K562 (cell line): Measurements from ENCODE around the gene RFNG. TPM values are rescaled to one million over a fixed set of nuclear protein-coding genes. Genes with fewer than 3 reads are reported as not detected.

Experiments used
- BMI1 ChIP-seq: fragments of 150-350 bp; IDR thresholded peaks from 2 replicates; pipeline ENCODE4 v1.6.1; 2014; ENCODE audit warnings: low read length
- EGR1 ChIP-seq: fragments of 450-650 bp; conservative IDR thresholded peaks from 2 replicates; pipeline ENCODE4 v1.6.1; 2017; ENCODE audit warnings: mild to moderate bottlenecking
- FOXP4 ChIP-seq: sonication (generic); formaldehyde crosslinking; IDR thresholded peaks from 2 replicates; pipeline ENCODE4 v1.8.0; 2022; ENCODE audit warnings: mild to moderate bottlenecking, missing genetic modification reagents, borderline replicate concordance
- LCOR ChIP-seq: sonication (generic); formaldehyde crosslinking; IDR thresholded peaks from 2 replicates; pipeline ENCODE4 v1.8.0; 2022; ENCODE audit warnings: mild to moderate bottlenecking, missing genetic modification reagents
- LEF1 ChIP-seq: fragments of 450-650 bp; IDR thresholded peaks from 2 replicates; pipeline ENCODE4 v1.6.1; 2016; ENCODE audit warnings: mild to moderate bottlenecking
- POLR2G ChIP-seq: fragments of 200-400 bp; formaldehyde crosslinking; IDR thresholded peaks from 2 replicates; pipeline ENCODE4 v1.6.1; 2017; ENCODE audit warnings: low read depth, mild to moderate bottlenecking, antibody characterized with exemption, low read length, moderate library complexity
- RAD21 ChIP-seq, 2 experiments: fragments of 250-450 bp in 1 of 2; fragments of 450-650 bp in 1 of 2; sonication (Bioruptor Pico) in 1 of 2; formaldehyde crosslinking in 1 of 2; IDR thresholded peaks in 1 of 2; conservative IDR thresholded peaks in 1 of 2; 2 replicates each; pipeline versions ENCODE4 v1.4.0 to v1.8.0; 2020 to 2022; ENCODE audit warnings: mild to moderate bottlenecking in 2 of 2, moderate library complexity in 1 of 2
- RCOR1 ChIP-seq, 2 experiments: IDR thresholded peaks; 2 replicates each; pipeline ENCODE4 v1.6.1; 2012; ENCODE audit warnings: low read depth in 2 of 2, low read length in 2 of 2, borderline replicate concordance in 1 of 2, improper control_type of control experiment in 1 of 2
- SMC3 ChIP-seq: conservative IDR thresholded peaks from 2 replicates; pipeline ENCODE4 v1.6.1; 2011; ENCODE audit warnings: low read depth, low read length, improper control_type of control experiment; ENCODE audit not compliant: insufficient read depth
- ZC3H8 ChIP-seq: fragments of 450-650 bp; IDR thresholded peaks from 2 replicates; pipeline ENCODE4 v1.6.1; 2017
- ZNF431 ChIP-seq: sonication (generic); formaldehyde crosslinking; IDR thresholded peaks from 2 replicates; pipeline ENCODE4 v1.8.0; 2022; ENCODE audit warnings: mild to moderate bottlenecking, missing genetic modification reagents
- polyA plus RNA-seq, 8 experiments: library from polyadenylated mRNA; depleted of rRNA in 4 of 8; stranded (reverse) in 5 of 8; unstranded in 3 of 8; fragments of >200 nt; fragmentation: Nextera tagmentation in 2 of 8; fragmentation: Illumina TruSeq in 1 of 8; extraction: Ambion mirVana in 2 of 8; extraction: Trizol in 1 of 8; gene quantifications; 2 replicates each; pipeline versions ENCODE4 v1.2.1 to v1.2.3, GENCODE V29; 2011 to 2014; ENCODE audit warnings: inconsistent platforms in 1 of 8, missing spikeins in 1 of 8
- total RNA-seq, 7 experiments: library from RNA; depleted of rRNA in 6 of 7; stranded (reverse); fragments of >200 nt in 6 of 7; fragmentation: Illumina TruSeq in 2 of 7; extraction: Trizol in 2 of 7; gene quantifications; 2 replicates each; pipeline versions ENCODE4 v1.2.1 to v1.2.3, GENCODE V29; 2011 to 2021; ENCODE audit warnings: low replicate concordance in 1 of 7
- TF ChIP-seq, protein P1 (sequence below): sonication (generic); formaldehyde crosslinking; IDR thresholded peaks from 2 replicates; pipeline ENCODE4 v1.8.1; 2023; ENCODE audit warnings: mild to moderate bottlenecking, missing genetic modification reagents, moderate library complexity
- TF ChIP-seq, protein P2 (sequence below): sonication (generic); formaldehyde crosslinking; IDR thresholded peaks from 2 replicates; pipeline ENCODE4 v1.8.0; 2022; ENCODE audit warnings: mild to moderate bottlenecking, missing genetic modification reagents
- TF ChIP-seq, protein P3 (sequence below): fragments of 450-650 bp; IDR thresholded peaks from 2 replicates; pipeline ENCODE4 v1.6.1; 2016; ENCODE audit warnings: borderline replicate concordance
- TF ChIP-seq, protein P4 (sequence below): conservative IDR thresholded peaks from 2 replicates; pipeline ENCODE4 v1.6.1; 2011; ENCODE audit warnings: low read depth, mild to moderate bottlenecking, low read length; ENCODE audit not compliant: control insufficient read depth

RFNG gene
- total and polyA plus RNA-seq, 9 of the 15 experiments (the other 6 are each of a cell fraction or from before 2014, with no cell fraction given), result 0.32 to 32.8 (median 9.5) TPM

- TF ChIP-seq RCOR1 (IDR thresholded peaks at IDR 0.05; ENCODE audit: borderline replicate concordance in 1 of 2, low read depth in 2 of 2, low read length in 2 of 2) (peak in 1 of 2 experiments; percentile 39; a peak in 2 of 4 replicates), SMC3 (peak; percentile 88), ZC3H8 (no peak), LCOR (CRISPR knock-in tag) (peak; percentile 82), POLR2G (peak; percentile 78; the same call in 1 of the 2 replicates), ZNF431 (CRISPR knock-in tag) (no peak), LEF1 (0 out of 2 replicates have a peak, but pooled peaks have one; percentile 21), FOXP4 (no peak), EGR1 (peak; percentile 35), RAD21 (CRISPR knock-in tag; conservative IDR thresholded peaks at IDR 0.05 in 1 of 2, IDR thresholded peaks at IDR 0.05 in 1 of 2) (peak; percentile 96), BMI1 (no peak)
- TF ChIP-seq, protein P1, sequence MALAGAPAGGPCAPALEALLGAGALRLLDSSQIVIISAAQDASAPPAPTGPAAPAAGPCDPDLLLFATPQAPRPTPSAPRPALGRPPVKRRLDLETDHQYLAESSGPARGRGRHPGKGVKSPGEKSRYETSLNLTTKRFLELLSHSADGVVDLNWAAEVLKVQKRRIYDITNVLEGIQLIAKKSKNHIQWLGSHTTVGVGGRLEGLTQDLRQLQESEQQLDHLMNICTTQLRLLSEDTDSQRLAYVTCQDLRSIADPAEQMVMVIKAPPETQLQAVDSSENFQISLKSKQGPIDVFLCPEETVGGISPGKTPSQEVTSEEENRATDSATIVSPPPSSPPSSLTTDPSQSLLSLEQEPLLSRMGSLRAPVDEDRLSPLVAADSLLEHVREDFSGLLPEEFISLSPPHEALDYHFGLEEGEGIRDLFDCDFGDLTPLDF, result 0 out of 2 replicates have a peak, but pooled peaks have one; percentile 56
- TF ChIP-seq, protein P2, sequence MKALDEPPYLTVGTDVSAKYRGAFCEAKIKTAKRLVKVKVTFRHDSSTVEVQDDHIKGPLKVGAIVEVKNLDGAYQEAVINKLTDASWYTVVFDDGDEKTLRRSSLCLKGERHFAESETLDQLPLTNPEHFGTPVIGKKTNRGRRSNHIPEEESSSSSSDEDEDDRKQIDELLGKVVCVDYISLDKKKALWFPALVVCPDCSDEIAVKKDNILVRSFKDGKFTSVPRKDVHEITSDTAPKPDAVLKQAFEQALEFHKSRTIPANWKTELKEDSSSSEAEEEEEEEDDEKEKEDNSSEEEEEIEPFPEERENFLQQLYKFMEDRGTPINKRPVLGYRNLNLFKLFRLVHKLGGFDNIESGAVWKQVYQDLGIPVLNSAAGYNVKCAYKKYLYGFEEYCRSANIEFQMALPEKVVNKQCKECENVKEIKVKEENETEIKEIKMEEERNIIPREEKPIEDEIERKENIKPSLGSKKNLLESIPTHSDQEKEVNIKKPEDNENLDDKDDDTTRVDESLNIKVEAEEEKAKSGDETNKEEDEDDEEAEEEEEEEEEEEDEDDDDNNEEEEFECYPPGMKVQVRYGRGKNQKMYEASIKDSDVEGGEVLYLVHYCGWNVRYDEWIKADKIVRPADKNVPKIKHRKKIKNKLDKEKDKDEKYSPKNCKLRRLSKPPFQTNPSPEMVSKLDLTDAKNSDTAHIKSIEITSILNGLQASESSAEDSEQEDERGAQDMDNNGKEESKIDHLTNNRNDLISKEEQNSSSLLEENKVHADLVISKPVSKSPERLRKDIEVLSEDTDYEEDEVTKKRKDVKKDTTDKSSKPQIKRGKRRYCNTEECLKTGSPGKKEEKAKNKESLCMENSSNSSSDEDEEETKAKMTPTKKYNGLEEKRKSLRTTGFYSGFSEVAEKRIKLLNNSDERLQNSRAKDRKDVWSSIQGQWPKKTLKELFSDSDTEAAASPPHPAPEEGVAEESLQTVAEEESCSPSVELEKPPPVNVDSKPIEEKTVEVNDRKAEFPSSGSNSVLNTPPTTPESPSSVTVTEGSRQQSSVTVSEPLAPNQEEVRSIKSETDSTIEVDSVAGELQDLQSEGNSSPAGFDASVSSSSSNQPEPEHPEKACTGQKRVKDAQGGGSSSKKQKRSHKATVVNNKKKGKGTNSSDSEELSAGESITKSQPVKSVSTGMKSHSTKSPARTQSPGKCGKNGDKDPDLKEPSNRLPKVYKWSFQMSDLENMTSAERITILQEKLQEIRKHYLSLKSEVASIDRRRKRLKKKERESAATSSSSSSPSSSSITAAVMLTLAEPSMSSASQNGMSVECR (CRISPR knock-in tag), result peak; percentile 84
- TF ChIP-seq, protein P3, sequence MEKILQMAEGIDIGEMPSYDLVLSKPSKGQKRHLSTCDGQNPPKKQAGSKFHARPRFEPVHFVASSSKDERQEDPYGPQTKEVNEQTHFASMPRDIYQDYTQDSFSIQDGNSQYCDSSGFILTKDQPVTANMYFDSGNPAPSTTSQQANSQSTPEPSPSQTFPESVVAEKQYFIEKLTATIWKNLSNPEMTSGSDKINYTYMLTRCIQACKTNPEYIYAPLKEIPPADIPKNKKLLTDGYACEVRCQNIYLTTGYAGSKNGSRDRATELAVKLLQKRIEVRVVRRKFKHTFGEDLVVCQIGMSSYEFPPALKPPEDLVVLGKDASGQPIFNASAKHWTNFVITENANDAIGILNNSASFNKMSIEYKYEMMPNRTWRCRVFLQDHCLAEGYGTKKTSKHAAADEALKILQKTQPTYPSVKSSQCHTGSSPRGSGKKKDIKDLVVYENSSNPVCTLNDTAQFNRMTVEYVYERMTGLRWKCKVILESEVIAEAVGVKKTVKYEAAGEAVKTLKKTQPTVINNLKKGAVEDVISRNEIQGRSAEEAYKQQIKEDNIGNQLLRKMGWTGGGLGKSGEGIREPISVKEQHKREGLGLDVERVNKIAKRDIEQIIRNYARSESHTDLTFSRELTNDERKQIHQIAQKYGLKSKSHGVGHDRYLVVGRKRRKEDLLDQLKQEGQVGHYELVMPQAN, result peak; percentile 72
- TF ChIP-seq, protein P4, sequence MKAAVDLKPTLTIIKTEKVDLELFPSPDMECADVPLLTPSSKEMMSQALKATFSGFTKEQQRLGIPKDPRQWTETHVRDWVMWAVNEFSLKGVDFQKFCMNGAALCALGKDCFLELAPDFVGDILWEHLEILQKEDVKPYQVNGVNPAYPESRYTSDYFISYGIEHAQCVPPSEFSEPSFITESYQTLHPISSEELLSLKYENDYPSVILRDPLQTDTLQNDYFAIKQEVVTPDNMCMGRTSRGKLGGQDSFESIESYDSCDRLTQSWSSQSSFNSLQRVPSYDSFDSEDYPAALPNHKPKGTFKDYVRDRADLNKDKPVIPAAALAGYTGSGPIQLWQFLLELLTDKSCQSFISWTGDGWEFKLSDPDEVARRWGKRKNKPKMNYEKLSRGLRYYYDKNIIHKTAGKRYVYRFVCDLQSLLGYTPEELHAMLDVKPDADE, result no peak; the same call in 1 of the 2 replicates
Measured at GRCh38 chr17:82030470-82031302, 20.9 kb downstream of the RFNG start (continued).
